ENCODE measurements around the gene SSTR3.

DNA sequence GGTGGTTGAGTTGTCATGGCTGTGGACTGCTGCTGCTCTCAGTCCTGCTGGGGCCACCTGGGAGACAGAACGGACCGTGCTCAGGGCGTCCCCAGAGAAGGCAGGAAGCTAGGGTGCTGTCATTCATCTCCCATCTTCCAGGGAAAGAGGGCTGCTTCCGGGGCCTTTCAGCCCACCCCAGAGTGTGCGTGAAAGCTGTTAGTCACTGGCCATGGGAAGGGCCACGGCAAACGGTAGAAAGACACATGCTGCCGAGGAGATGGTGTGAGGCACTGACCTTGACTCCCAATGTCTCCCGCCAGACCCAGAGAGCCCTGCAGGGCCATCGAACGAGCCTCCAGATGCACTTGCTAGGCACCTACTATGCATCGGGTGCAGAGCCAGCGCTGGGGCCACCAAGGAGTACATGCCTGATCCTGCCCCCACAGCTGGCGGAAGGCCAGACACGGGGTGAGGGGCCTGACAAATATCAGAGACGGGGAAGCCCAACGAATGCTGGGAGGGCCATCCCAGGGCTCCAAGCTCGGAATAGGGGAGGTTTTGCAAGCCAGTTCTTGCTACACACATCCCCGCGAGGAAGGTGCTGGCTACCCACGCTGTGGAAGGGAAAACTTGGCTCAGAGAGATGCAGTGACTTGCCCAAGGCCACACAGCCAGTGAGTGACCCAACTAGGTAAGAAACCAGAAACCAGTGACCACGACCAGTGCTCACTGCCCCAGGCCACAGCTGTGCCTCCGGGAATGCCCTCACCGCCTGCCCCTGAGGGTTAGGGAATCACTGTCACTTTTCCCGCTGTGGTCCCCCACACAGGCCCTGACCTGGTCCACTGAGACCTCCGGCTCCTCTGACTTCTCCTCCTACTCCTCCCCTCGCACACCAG lies 21.7 kb upstream of the SSTR3 start:
- TF ChIP-seq, protein P1, sequence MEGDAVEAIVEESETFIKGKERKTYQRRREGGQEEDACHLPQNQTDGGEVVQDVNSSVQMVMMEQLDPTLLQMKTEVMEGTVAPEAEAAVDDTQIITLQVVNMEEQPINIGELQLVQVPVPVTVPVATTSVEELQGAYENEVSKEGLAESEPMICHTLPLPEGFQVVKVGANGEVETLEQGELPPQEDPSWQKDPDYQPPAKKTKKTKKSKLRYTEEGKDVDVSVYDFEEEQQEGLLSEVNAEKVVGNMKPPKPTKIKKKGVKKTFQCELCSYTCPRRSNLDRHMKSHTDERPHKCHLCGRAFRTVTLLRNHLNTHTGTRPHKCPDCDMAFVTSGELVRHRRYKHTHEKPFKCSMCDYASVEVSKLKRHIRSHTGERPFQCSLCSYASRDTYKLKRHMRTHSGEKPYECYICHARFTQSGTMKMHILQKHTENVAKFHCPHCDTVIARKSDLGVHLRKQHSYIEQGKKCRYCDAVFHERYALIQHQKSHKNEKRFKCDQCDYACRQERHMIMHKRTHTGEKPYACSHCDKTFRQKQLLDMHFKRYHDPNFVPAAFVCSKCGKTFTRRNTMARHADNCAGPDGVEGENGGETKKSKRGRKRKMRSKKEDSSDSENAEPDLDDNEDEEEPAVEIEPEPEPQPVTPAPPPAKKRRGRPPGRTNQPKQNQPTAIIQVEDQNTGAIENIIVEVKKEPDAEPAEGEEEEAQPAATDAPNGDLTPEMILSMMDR (conservative IDR thresholded peaks at IDR 0.05 in 1 of 2, IDR thresholded peaks at IDR 0.05 in 1 of 2; ENCODE audit: extremely low read depth in 1 of 2, insufficient read depth in 1 of 2, low read depth in 1 of 2, low read length in 2 of 2), result no peak
- no peak for TF ChIP-seq EZH2 (IDR thresholded peaks at IDR 0.05; ENCODE audit: borderline replicate concordance, low read length)
